SH-SY5Y (cell line): ENCODE data around the gene MAGEA9B.

ENCODE experiments used
- GATA2 ChIP-seq: IDR thresholded peaks from 2 replicates; pipeline ENCODE4 v1.6.1; 2011; ENCODE audit warnings: mild to moderate bottlenecking, low read depth, low read length
- GATA3 ChIP-seq: IDR thresholded peaks from 2 replicates; pipeline ENCODE4 v1.6.1; 2011; ENCODE audit warnings: low read depth, mild to moderate bottlenecking, low read length, moderate library complexity

DNA sequence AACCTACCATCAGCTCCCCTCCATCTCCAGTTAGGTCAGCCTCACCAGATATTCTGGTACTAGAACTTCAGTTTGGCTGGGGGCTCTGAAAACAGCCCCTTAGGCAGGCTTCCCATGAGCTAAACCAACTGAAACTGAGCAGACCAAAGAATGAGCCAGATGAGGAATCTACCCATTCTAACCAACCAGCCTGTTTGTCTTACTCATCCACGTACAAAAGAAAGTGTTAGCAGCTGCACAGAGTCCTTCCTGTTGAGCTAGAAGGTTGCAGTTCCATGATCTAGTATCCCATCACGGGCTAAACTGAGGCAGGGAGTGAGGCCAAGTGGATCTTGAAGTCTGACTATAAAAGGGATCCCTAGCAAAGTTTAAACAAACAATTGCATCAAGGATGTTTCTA lies 17.5 kb downstream of the MAGEA9B start:
- TF ChIP-seq GATA3 = no peak
- no peak for TF ChIP-seq GATA2
